WTC11 (cell line): Measurements from ENCODE around the gene DLG5.

Source experiments
- NFYB ChIP-seq: sonication (generic); formaldehyde crosslinking; conservative IDR thresholded peaks from 2 replicates; pipeline ENCODE4 v1.8.0; 2022; ENCODE audit warnings: low read depth, missing genetic modification reagents
- USF1 ChIP-seq: sonication (generic); formaldehyde crosslinking; IDR thresholded peaks from 2 replicates; pipeline ENCODE4 v1.8.0; 2022; ENCODE audit warnings: mild to moderate bottlenecking, missing genetic modification reagents
- TF ChIP-seq, protein P1 (sequence below): fragments of 200-600 bp; IDR thresholded peaks from 2 replicates; pipeline ENCODE4 v1.8.0; 2022; ENCODE audit warnings: antibody characterized with exemption

DNA sequence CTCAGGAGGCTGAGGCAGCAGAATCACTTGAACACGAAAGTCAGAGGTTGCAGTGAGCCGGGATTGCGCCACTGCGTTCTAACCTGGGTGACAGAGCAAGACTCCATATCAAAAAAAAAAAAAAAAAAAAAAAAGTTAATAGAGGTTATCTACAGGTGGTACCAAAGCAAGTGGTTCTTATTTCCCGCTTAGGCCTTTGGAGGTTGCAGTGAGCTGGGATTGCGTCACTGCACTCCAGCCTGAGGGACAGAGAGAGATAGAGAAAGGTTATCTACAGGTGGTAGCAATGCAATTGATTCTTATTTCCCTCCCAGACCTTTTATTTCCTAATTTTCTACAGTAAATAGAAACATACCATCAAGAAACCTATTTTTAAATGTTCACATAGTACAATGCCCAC lies 98.2 kb downstream of the DLG5 start:
- TF ChIP-seq USF1 (CRISPR knock-in tag) (no peak), NFYB (CRISPR knock-in tag) (no peak)
- TF ChIP-seq, protein P1, sequence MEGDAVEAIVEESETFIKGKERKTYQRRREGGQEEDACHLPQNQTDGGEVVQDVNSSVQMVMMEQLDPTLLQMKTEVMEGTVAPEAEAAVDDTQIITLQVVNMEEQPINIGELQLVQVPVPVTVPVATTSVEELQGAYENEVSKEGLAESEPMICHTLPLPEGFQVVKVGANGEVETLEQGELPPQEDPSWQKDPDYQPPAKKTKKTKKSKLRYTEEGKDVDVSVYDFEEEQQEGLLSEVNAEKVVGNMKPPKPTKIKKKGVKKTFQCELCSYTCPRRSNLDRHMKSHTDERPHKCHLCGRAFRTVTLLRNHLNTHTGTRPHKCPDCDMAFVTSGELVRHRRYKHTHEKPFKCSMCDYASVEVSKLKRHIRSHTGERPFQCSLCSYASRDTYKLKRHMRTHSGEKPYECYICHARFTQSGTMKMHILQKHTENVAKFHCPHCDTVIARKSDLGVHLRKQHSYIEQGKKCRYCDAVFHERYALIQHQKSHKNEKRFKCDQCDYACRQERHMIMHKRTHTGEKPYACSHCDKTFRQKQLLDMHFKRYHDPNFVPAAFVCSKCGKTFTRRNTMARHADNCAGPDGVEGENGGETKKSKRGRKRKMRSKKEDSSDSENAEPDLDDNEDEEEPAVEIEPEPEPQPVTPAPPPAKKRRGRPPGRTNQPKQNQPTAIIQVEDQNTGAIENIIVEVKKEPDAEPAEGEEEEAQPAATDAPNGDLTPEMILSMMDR, result no peak
